GM12891 (cell line): ENCODE data around the gene ZFPM1.

Source experiments
- POLR2A ChIP-seq: IDR thresholded peaks from 2 replicates; pipeline ENCODE4 v1.6.1; 2011; ENCODE audit warnings: low read depth, low read length, control low read depth
- POLR2AphosphoS5 ChIP-seq: IDR thresholded peaks from 2 replicates; pipeline ENCODE4 v1.6.1; 2011; ENCODE audit warnings: low read depth, low read length, control low read depth
- POU2F2 ChIP-seq: IDR thresholded peaks from 2 replicates; pipeline ENCODE4 v1.6.1; 2011; ENCODE audit warnings: low read depth, mild to moderate bottlenecking, control low read depth, low read length, moderate library complexity
- TAF1 ChIP-seq: IDR thresholded peaks from 2 replicates; pipeline ENCODE4 v1.6.1; 2011; ENCODE audit warnings: low read depth, low read length, control low read depth

DNA sequence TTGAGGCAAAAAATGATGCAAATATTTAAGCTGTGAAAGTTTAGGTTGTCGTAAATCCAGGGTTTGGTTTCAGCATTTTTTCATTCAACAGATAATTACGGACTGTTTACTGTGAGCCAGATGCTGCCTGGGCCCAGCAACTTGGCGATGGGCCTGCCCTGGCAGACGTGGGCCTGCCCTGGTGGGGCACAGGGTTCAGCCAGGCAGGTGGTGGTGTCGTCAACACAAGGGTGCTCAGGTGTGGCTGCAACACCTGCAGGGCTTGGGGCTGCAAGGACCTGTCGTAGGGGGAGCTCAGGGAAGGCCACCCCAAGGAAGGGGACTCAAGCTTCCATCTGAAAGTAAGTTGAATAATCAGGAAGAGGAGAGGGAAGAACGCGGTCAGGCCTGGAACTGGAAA lies 132.2 kb downstream of the ZFPM1 start:
- TF ChIP-seq POLR2A (no peak), POLR2AphosphoS5 (no peak), TAF1 (no peak), POU2F2 (no peak)
